DMS79 (cell line): ENCODE measurements around the gene TNIP1.

Experiments used
- DNase-seq: peaks from one replicate; lab custom pipeline; 2025; lab: John Stamatoyannopoulos, UW

Gene TNIP1

GRCh38 chr5:151038801-151039238, 42.0 kb downstream of the TNIP1 start:
- no peak for DNase-seq

- no peak for DNase-seq
These were observed 42.5 kb downstream of the TNIP1 start for GRCh38 chr5:151038412-151038745.

- no peak for DNase-seq
These were observed 43.0 kb downstream of the TNIP1 start for GRCh38 chr5:151037561-151038411.

GRCh38 chr5:151036556-151036955, 44.3 kb downstream of the TNIP1 start:
- DNase-seq: no peak

- DNase-seq: no peak
These were observed 46.1 kb downstream of the TNIP1 start for GRCh38 chr5:151034422-151035379.

GRCh38 chr5:151033217-151033934, 47.5 kb downstream of the TNIP1 start:
- DNase-seq: no peak

- no peak for DNase-seq
These were observed 49.3 kb downstream of the TNIP1 start for GRCh38 chr5:151031554-151031953.

- DNase-seq: no peak
These were observed 50.5 kb downstream of the TNIP1 start for GRCh38 chr5:151030379-151030778.

- DNase-seq: no peak
These were observed 50.8 kb downstream of the TNIP1 start for GRCh38 chr5:151030056-151030336.

- DNase-seq: no peak
These were observed 51.4 kb downstream of the TNIP1 start for GRCh38 chr5:151029179-151030055.

- DNase-seq: no peak
These were observed 52.1 kb downstream of the TNIP1 start for GRCh38 chr5:151028717-151029116.

GRCh38 chr5:151027961-151028479, 52.8 kb downstream of the TNIP1 start:
- DNase-seq: no peak

GRCh38 chr5:151026679-151027078, 54.2 kb downstream of the TNIP1 start:
- DNase-seq: no peak

- DNase-seq: no peak
These were observed 54.7 kb downstream of the TNIP1 start for GRCh38 chr5:151026088-151026487.

- DNase-seq: no peak
These were observed 55.6 kb downstream of the TNIP1 start for GRCh38 chr5:151025250-151025606.

GRCh38 chr5:151024440-151025249, 56.2 kb downstream of the TNIP1 start:
- no peak for DNase-seq

GRCh38 chr5:151023651-151024050, 57.2 kb downstream of the TNIP1 start:
- DNase-seq: no peak

- DNase-seq: no peak
These were observed 57.7 kb downstream of the TNIP1 start for GRCh38 chr5:151023047-151023615.

GRCh38 chr5:151022511-151023018, 58.3 kb downstream of the TNIP1 start:
- DNase-seq: no peak

GRCh38 chr5:151021746-151022145, 59.1 kb downstream of the TNIP1 start:
- DNase-seq: no peak
